Nephron progenitor cell (in vitro differentiated cells): ENCODE data around the gene ARL2.

Experiments
- DNase-seq: peaks from one replicate; pipeline ENCODE4 v3.0.0; 2021
- H3K27ac Mint-ChIP-seq: 2 replicates; pipeline ENCODE4 v1.8.0; 2021; ENCODE audit warnings: mild to moderate bottlenecking, moderate library complexity, mixed read lengths
- H3K27me3 Mint-ChIP-seq: 2 replicates; pipeline ENCODE4 v1.8.0; 2021; ENCODE audit warnings: mild to moderate bottlenecking, low read depth, mixed read lengths; ENCODE audit not compliant: poor library complexity
- H3K36me3 Mint-ChIP-seq: 2 replicates; pipeline ENCODE4 v1.8.0; 2021; ENCODE audit warnings: low read depth, mixed read lengths
- H3K4me1 Mint-ChIP-seq: 2 replicates; pipeline ENCODE4 v1.8.0; 2021; ENCODE audit warnings: mixed read lengths
- H3K4me3 Mint-ChIP-seq: 2 replicates; pipeline ENCODE4 v1.8.0; 2021; ENCODE audit warnings: mild to moderate bottlenecking, moderate library complexity, mixed read lengths
- H3K9me3 Mint-ChIP-seq: 2 replicates; pipeline ENCODE4 v1.8.0; 2021; ENCODE audit warnings: mild to moderate bottlenecking, moderate library complexity, mixed read lengths
- TF ChIP-seq, protein P1 (sequence below): fragments of 200-600 bp; sonication (generic); IDR thresholded peaks from 2 replicates; pipeline ENCODE4 v1.5.0; 2021; ENCODE audit warnings: antibody characterized with exemption

ARL2 gene

DNA sequence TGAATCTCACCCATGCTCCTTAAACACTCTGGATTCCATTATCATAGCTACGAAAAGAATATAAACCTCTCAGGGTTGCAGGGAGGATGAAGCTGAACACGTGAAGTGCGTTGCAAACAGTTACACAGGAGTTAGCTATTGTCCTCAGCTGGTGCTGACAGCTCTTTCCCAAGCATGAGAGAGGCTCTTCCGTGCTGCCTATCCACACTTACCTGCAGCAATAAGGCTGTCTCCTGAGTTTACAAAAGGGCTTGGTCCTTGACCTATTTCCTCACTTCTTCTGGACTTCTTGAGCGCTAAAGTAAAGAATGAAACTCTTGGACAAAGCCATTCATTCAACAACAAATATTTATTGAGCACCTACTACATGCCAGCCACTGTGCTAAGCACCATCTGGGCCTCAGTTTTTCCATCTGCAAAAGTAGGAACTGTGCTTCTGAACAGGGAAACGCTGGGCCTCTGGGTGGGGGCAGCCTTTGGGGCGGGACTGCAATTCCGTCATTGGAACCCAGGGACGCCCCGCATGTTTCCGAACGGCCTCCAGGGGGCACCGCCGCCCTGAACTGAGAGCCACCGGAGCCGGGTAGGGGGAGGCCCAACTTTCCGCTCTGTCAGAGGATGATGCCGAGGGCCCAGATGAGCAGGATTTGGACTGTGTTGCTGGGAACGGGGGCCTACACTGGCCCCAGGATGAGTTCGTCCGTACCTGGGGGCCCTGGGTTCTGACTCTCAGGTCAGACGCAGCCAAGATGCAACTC lies 651 bp upstream of the ARL2 start:
- Mint-ChIP-seq H3K27me3 (peaks cover 6% of the 10 kb centered on the region), H3K36me3 (peaks cover 28% of the 10 kb centered on the region), H3K4me3 (peak overlapping the region; percentile 85), H3K27ac (peak overlapping the region; percentile 99), H3K4me1 (peaks cover 19% of the 10 kb centered on the region), H3K9me3 (no peaks in the 10 kb centered on the region)
- TF ChIP-seq, protein P1, sequence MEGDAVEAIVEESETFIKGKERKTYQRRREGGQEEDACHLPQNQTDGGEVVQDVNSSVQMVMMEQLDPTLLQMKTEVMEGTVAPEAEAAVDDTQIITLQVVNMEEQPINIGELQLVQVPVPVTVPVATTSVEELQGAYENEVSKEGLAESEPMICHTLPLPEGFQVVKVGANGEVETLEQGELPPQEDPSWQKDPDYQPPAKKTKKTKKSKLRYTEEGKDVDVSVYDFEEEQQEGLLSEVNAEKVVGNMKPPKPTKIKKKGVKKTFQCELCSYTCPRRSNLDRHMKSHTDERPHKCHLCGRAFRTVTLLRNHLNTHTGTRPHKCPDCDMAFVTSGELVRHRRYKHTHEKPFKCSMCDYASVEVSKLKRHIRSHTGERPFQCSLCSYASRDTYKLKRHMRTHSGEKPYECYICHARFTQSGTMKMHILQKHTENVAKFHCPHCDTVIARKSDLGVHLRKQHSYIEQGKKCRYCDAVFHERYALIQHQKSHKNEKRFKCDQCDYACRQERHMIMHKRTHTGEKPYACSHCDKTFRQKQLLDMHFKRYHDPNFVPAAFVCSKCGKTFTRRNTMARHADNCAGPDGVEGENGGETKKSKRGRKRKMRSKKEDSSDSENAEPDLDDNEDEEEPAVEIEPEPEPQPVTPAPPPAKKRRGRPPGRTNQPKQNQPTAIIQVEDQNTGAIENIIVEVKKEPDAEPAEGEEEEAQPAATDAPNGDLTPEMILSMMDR = peak; percentile 61
- peak; percentile 84 for DNase-seq

DNA sequence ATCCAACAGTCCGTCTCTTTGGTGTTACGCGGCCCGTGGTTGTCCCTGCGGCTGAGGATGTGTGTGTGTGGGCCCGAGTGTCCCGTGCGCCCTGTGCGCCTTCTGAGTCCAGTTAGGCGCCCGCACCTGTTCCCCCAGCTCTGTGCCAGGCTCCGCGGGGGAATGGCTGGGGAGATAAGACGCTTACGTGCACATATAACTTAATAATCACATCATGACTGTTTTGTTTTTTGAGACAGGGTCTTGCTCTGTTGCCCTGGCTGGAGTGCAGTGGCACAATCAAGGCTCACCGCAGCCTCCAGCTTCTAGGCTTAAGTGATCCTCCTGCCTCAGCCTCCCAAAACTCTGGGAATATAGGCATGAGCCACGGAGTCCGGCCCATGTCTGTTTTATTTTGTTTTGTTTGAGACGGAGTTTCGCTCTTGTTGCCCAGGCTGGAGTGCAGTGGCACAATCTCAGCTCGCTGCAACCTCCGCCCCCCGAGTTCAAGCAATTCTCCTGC lies 817 bp downstream of the ARL2 start:
- Mint-ChIP-seq H3K4me3 (peak overlapping the region; percentile 82), H3K9me3 (no peaks in the 10 kb centered on the region), H3K27me3 (peaks cover 6% of the 10 kb centered on the region), H3K4me1 (peaks cover 19% of the 10 kb centered on the region), H3K36me3 (peaks cover 38% of the 10 kb centered on the region), H3K27ac (no peak overlapping the region)
- TF ChIP-seq, protein P1 = no peak
- DNase-seq = no peak

DNA sequence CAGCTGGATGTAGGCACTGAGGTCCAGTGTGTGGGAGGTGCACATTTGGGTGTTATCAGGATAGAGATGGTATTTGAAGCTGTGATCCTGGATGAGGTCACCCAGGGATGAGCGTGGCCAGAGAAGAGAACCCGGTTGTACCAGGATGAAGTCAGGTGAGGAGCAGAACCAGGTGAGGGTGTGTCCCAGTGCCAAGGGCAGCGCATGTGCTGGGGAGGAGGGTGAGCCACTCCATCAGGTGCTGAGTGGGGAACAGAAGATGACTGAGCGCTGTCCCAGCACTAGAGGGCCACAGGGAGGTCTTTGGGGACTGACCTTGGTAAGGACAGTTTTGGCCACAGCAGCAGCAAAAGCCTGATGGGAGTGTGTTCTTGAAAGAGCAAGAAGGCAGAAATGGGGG lies 2.7 kb downstream of the ARL2 start:
- H3K27ac Mint-ChIP-seq = no peak overlapping the region
- TF ChIP-seq, protein P1 = no peak
- H3K4me1 Mint-ChIP-seq = peaks cover 19% of the 10 kb centered on the region
- H3K9me3 Mint-ChIP-seq = no peaks in the 10 kb centered on the region
- peaks cover 39% of the 10 kb centered on the region for H3K36me3 Mint-ChIP-seq
- H3K27me3 Mint-ChIP-seq = peaks cover 3% of the 10 kb centered on the region
- peak overlapping the region; percentile 0 for H3K4me3 Mint-ChIP-seq
- no peak for DNase-seq

DNA sequence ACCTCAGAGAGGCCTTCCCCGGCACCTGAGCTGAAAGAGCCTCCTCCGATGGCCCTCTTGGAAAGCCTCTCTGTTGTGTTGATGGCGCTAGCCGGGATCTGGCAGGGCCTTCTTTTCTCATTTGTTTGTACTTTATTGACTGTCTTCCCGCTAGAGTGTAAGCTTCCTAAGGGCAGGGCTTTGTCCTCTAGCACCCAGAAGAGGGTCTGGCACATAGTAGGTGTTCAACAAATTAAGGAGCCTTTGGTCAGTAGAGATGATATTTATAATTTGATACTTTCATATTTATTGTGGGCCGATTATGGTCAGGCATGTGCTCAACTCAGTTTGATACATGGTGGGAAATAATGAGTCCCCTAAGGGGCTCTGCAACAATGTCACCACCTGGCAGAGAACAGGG lies 4.0 kb downstream of the ARL2 start:
- Mint-ChIP-seq H3K27me3 (peaks cover 3% of the 10 kb centered on the region), H3K27ac (no peak overlapping the region), H3K36me3 (peaks cover 45% of the 10 kb centered on the region), H3K4me1 (peaks cover 17% of the 10 kb centered on the region), H3K9me3 (no peaks in the 10 kb centered on the region), H3K4me3 (no peak overlapping the region)
- DNase-seq = no peak
- TF ChIP-seq, protein P1 = no peak

DNA sequence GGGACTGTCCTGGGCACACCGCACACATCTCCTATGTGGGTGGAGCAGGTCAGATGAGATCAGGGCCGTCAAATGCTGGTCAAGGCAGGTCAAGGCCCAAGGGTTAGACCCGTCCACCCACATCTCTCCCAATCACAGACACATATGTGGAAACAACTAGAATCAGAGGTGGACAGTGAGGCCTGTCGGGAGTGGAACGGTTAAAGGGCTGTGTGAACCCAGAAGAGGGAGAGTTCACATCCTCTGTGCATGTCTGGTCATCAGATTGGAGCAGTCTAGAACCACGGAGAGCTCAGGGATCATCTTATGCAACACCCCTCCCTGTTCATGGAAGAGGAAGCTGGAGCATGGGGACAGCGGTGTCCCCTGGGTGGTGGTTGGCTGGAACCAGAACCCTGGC lies 5.9 kb downstream of the ARL2 start:
- Mint-ChIP-seq H3K9me3 (no peaks in the 10 kb centered on the region), H3K4me3 (no peak overlapping the region), H3K36me3 (peaks cover 45% of the 10 kb centered on the region), H3K27ac (no peak overlapping the region), H3K4me1 (peaks cover 12% of the 10 kb centered on the region), H3K27me3 (peaks cover 3% of the 10 kb centered on the region)
- no peak for DNase-seq
- TF ChIP-seq, protein P1 = no peak

DNA sequence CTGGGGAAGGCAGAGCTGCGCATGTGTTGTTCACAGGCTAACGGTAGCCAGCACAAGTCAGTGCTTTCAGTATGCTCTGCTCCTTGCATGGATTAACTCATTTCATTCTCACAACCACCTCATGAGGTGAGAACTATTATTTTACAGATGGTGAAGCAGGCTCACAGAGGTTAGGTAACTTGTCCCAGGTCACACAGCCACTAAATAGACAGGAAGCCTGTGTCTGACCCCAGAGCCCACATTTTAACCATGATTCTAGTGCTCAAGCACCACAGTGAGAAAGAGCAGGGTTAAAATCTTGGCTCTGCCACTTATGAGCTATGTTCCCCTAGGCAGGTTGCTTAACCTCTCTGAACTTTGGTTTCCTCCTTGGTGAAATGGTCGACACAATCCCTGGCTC lies 7.0 kb downstream of the ARL2 start:
- no peak overlapping the region for H3K4me3 Mint-ChIP-seq

More for the DNA sequence above, 7.0 kb downstream of the ARL2 start:
- DNase-seq = no peak
- Mint-ChIP-seq H3K27me3 (peaks cover under 1% of the 10 kb centered on the region), H3K9me3 (no peaks in the 10 kb centered on the region), H3K36me3 (peaks cover 39% of the 10 kb centered on the region), H3K4me1 (peaks cover 10% of the 10 kb centered on the region), H3K27ac (no peak overlapping the region)
- TF ChIP-seq, protein P1 = no peak
